ENCODE measurements around the gene MEGF11. TPM values are rescaled to one million over a fixed set of nuclear protein-coding genes. Genes with fewer than 3 reads are reported as not detected.
A peak's percentile ranks its signal among the peaks of the same experiment; 100 is the strongest.
"Not testable (repeated sequence)": the region's sequence is repeated elsewhere in the genome, so short reads cannot be mapped to it uniquely, and the experiment has no call there.

Gene MEGF11
- polyA plus RNA-seq, 1 of the 3 experiments (the other 2 are of a cell fraction) = not detected

GRCh38 chr15:65873256-65873655 lies 380.3 kb downstream of the MEGF11 start (continued):
- TF ChIP-seq GABPA (IDR thresholded peaks at IDR 0.05; ENCODE audit: low read depth) = no peak
- TF ChIP-seq SMC3 (IDR thresholded peaks at IDR 0.05; ENCODE audit: low read depth, low read length) = no peak
- TF ChIP-seq FOXM1 (IDR thresholded peaks at IDR 0.05; ENCODE audit: low read depth) = no peak
- TF ChIP-seq, protein P1, sequence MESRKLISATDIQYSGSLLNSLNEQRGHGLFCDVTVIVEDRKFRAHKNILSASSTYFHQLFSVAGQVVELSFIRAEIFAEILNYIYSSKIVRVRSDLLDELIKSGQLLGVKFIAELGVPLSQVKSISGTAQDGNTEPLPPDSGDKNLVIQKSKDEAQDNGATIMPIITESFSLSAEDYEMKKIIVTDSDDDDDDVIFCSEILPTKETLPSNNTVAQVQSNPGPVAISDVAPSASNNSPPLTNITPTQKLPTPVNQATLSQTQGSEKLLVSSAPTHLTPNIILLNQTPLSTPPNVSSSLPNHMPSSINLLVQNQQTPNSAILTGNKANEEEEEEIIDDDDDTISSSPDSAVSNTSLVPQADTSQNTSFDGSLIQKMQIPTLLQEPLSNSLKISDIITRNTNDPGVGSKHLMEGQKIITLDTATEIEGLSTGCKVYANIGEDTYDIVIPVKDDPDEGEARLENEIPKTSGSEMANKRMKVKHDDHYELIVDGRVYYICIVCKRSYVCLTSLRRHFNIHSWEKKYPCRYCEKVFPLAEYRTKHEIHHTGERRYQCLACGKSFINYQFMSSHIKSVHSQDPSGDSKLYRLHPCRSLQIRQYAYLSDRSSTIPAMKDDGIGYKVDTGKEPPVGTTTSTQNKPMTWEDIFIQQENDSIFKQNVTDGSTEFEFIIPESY (IDR thresholded peaks at IDR 0.05; ENCODE audit: borderline replicate concordance, low read depth) = no peak
- TF ChIP-seq, protein P2, sequence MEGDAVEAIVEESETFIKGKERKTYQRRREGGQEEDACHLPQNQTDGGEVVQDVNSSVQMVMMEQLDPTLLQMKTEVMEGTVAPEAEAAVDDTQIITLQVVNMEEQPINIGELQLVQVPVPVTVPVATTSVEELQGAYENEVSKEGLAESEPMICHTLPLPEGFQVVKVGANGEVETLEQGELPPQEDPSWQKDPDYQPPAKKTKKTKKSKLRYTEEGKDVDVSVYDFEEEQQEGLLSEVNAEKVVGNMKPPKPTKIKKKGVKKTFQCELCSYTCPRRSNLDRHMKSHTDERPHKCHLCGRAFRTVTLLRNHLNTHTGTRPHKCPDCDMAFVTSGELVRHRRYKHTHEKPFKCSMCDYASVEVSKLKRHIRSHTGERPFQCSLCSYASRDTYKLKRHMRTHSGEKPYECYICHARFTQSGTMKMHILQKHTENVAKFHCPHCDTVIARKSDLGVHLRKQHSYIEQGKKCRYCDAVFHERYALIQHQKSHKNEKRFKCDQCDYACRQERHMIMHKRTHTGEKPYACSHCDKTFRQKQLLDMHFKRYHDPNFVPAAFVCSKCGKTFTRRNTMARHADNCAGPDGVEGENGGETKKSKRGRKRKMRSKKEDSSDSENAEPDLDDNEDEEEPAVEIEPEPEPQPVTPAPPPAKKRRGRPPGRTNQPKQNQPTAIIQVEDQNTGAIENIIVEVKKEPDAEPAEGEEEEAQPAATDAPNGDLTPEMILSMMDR (IDR thresholded peaks at IDR 0.05) = no peak

- H3K9me3 ChIP-seq; H3K4me2 ChIP-seq; H3K4me3 ChIP-seq (ENCODE audit: low read depth in 2 of 2, low read length in 1 of 2); H3K9ac ChIP-seq; H3K4me1 ChIP-seq (ENCODE audit: control insufficient read depth in 1 of 2, insufficient read depth in 2 of 2, low read depth in 1 of 2, low read length in 1 of 2); POLR2A ChIA-PET; H2AFZ ChIP-seq (ENCODE audit: low read depth); H3K9me2 ChIP-seq; H3K27me3 ChIP-seq (ENCODE audit: insufficient read depth); DNase-seq: not testable (repeated sequence)
- peaks cover 83% of the 10 kb centered on the region for H3K79me2 ChIP-seq (ENCODE audit: insufficient read depth)
- H3K27ac ChIP-seq (ENCODE audit: low read depth in 2 of 2, low read length in 1 of 2) = peak overlapping the region in 1 of 2 experiments; percentile 33; a peak in 1 of 4 replicates
- CTCF ChIA-PET = interaction anchor here (1.8 kb wide), 1 partner anchor 10 kb away, joined by 6 read pairs; no protein-coding TSS in a partner anchor
- H3F3A ChIP-seq (replicated peaks; ENCODE audit: insufficient read depth) = peaks cover 13% of the 10 kb centered on the region
- H3K36me3 ChIP-seq (replicated peaks in 1 of 2; ENCODE audit: control insufficient read depth in 1 of 2, insufficient read depth in 2 of 2, low read length in 1 of 2) = peaks cover 18 to 26% of the 10 kb centered on the region in 2 experiments
- 84% methylated on average over 5 of the region's 5 CpGs for WGBS (ENCODE audit: low lambda C conversion rate)
- H4K20me1 ChIP-seq (ENCODE audit: insufficient read depth) = peaks cover 57% of the 10 kb centered on the region
Measured at GRCh38 chr15:65872596-65872995, 381.0 kb downstream of the MEGF11 start.

- H3K4me2 ChIP-seq = 0 out of 2 replicates have a peak overlapping the region, but pooled peaks have one; percentile 97
- H3K27me3 ChIP-seq (ENCODE audit: insufficient read depth); H3K4me3 ChIP-seq (ENCODE audit: low read depth in 2 of 2, low read length in 1 of 2); DNase-seq; H3K4me1 ChIP-seq (ENCODE audit: control insufficient read depth in 1 of 2, insufficient read depth in 2 of 2, low read depth in 1 of 2, low read length in 1 of 2); CTCF ChIA-PET; H3K9ac ChIP-seq; POLR2A ChIA-PET; H3K9me3 ChIP-seq; H3K9me2 ChIP-seq; H2AFZ ChIP-seq (ENCODE audit: low read depth): not testable (repeated sequence)
- WGBS (ENCODE audit: low lambda C conversion rate) = 98% methylated on average over 9 of the region's 9 CpGs
- H3F3A ChIP-seq (replicated peaks; ENCODE audit: insufficient read depth) = peaks cover 13% of the 10 kb centered on the region
- H3K36me3 ChIP-seq (replicated peaks in 1 of 2; ENCODE audit: control insufficient read depth in 1 of 2, insufficient read depth in 2 of 2, low read length in 1 of 2) = peaks cover 11 to 19% of the 10 kb centered on the region in 2 experiments
- H3K79me2 ChIP-seq (ENCODE audit: insufficient read depth) = peaks cover 76% of the 10 kb centered on the region
- peaks cover 50% of the 10 kb centered on the region for H4K20me1 ChIP-seq (ENCODE audit: insufficient read depth)
- H3K27ac ChIP-seq (ENCODE audit: low read depth in 2 of 2, low read length in 1 of 2) = peak overlapping the region in 1 of 2 experiments; percentile 91; a peak in 2 of 4 replicates
Measured at GRCh38 chr15:65871886-65872285, 381.7 kb downstream of the MEGF11 start.
